UCSD-AML1 (cell line): Measurements from ENCODE around the gene TTC8.
"Not testable (repeated sequence)": the region's sequence is repeated elsewhere in the genome, so short reads cannot be mapped to it uniquely, and the experiment has no call there.

Experiments used
- DNase-seq: peaks from one replicate; lab custom pipeline; 2025; ENCODE audit not compliant: unreplicated experiment; lab: John Stamatoyannopoulos, UW

The TTC8 gene

DNA sequence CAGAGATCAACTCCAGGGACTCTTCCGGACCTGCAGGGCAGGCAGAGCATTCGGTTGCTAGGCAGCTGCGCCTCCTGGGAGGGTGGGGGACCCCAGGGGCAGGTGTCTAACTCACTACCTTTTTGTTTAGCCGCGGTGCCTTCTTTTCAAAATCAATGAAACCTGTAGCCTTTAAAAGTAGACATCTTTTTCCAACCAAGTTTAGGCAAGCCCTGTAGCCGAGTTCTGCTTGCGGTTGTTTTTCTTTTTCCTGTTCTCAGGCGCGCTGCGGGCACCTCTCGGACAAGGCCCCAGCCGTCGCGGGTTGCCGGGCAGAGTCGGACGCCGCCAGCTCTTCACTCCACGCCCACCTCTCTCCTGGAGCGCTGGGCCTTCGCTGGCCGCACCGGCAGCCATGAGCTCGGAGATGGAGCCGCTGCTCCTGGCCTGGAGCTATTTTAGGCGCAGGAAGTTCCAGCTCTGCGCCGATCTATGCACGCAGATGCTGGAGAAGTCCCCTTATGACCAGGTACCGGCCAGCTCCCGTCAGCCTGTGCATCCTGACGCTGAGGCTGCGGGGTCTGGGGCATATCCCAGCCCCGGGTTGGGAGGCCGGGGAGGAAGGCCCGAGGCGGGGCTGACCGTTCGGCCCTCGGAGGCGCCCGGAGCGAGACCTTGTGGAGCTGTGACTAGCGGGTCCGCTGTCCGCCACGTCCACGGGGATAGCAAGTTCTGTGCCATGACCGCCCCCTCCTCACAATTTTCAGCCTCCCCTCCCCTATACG is at the start of gene TTC8:
TTC8 (plus strand) TSS at position 338 of the 764 bp plus-strand sequence; CDS start at position 395, 57 bp downstream.
- peak; percentile 85 for DNase-seq

DNA sequence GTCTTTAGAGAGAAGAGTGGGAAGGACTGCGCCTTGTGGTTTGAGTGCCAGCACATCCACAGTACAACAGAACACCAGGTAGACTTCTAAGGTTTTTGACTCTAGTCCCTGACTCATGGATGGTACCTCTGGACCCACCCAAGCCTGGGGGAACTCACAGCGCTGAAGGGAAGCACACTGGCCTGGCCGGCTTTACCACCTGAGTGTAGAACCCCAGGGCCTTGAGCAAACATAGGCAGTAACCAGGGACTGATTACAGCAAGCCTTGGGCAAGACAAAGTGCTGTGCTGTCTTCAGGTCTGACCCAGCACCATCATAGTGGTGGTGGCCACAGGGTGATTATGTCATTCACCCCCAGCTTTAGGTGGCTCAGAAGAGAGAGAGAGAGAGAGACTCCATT is 48.9 kb upstream of the TTC8 start:
- no peak for DNase-seq

DNA sequence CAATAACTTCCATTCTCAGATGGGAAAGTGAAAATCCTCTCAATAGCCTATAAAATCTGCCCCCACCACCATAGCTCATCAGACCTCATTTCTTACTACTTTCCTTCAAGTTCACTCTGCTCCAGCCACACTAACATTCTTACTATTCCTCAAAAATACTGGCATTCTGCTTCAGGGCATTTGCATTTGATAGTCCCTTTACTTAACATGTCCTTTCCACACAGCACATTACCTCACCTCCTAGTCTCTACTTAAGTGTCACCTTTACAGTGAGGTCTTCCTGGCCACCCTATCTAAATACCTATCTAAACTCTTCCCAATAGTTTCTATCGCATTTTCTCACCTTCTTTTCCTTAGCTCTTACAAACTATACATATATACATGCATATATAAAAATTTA is 38.5 kb upstream of the TTC8 start:
- DNase-seq, result no peak

DNA sequence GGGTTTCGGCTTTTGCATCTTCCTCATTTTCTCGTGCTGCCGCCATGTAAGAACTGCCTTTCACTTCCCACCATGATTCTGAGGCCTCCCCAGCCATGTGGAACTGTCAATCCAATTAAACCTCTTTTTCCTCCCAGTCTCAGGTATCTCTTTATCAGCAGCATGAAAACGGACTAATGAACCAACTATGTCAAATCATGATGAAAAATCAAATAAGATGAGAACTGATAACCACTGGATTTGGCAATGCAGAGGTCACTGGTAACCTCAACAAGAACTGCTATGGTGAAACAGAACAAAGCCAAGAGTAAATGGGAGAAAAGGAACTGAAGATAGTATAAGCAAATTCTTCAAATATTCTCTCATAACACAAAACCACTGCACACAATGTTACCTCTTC is 37.7 kb upstream of the TTC8 start:
- DNase-seq, result no peak

DNA sequence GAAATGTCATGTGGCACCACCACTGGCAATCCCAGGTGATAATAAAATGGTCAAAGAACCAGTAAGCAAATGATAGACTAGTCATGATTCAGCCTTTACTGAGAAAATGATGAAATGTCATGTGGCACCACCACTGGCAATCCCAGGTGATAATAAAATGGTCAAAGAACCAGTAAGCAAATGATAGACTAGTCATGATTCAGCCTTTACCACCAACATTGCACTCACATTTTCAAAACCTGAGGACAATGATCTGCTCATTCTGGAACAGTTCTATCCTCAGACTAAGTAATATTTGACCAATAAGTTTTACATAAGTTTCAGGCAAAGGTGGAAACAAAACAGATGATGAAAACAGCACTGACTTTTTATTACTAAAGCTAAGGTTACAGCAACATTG is 34.9 kb upstream of the TTC8 start:
- DNase-seq, result not testable (repeated sequence)

DNA sequence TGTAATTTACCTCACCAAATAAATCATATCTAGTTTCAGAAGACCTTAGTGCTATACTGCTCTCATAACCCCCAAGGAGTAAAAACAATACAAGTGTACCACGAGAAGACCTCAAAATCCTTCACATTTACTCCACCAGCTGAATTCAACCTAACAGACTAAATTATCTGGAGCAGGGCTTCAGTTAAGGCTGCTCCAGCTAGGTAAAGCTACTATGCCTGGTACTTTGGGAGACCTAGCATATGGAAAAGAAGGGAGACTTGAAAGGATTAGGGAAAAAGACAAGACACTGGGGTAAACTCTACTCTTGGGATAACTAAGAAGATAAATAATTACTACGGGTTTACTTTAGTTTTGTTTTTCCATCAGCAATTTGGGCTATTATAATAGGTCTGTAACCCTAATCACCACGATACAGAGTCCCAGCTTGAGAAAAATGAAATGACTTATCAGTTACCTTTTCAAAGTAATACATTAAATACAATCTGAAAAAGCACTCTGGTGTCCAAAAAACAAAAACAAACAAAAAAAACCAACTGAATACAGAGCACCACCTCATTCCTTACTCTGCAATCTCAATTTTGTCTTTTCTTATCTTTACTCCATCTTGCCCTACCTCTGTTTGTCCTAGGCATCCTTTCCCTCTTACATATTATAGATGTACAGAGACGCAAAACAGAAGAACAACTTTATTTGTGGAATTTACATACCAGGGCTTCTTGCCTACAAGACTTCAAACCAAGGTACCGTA is 33.8 kb upstream of the TTC8 start:
- DNase-seq, result no peak

DNA sequence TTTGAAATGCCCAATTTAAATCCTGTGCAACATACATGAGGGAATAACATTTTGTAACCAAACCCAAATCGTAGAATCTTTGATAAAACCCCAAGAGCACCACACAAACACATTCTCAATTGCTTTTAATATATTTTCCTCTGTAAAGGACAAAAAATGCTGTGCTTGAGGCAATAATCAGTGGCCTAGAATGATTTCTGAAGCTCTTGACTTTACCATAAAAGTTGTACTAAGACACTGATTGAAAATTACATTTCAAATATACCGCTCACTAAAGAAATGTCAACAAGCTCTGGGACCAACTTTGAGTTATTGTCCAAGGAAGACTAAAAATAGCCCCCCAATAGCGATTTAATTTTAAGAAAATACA is 33.2 kb upstream of the TTC8 start:
- no peak for DNase-seq

DNA sequence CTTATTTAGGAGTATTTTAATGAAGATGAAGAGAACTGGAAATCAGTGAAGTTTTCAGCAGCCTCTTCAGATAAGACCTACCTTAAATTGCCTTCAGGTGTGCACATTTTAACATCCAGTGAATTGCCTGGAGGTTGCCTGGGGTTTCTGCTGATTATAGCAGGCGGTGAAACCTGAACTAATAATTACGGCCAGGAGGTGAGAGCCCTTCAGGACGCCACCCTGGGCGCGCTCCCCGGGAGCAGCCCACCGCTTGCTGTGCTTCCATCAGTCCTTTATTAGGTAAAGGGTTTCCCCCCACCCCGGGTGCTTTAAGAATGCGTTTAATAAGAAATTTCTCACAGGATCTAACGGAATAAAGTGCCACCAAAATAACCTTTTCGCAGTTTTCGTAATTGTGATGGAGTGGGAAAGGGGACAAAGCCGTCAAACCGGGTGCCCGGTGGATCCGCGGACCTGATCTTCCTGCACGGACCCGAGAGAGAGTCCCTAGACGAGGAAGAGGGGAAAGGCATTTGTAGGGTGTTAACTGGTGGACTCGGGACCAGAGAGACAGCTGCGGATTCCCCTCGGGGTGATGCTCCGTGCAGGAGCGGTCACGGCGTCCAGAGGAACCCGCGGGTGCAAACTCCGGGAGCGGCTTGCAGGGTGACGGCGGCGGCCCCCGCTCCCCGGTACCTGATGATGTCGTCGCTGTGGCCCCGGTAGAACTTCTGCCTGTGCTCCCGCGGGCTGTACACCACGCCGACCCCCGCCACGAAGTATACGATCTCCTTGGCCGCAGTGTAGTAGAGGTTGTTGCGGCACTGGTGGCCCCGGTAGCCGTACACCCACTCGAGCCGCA is 32.6 kb upstream of the TTC8 start:
- no peak for DNase-seq

DNA sequence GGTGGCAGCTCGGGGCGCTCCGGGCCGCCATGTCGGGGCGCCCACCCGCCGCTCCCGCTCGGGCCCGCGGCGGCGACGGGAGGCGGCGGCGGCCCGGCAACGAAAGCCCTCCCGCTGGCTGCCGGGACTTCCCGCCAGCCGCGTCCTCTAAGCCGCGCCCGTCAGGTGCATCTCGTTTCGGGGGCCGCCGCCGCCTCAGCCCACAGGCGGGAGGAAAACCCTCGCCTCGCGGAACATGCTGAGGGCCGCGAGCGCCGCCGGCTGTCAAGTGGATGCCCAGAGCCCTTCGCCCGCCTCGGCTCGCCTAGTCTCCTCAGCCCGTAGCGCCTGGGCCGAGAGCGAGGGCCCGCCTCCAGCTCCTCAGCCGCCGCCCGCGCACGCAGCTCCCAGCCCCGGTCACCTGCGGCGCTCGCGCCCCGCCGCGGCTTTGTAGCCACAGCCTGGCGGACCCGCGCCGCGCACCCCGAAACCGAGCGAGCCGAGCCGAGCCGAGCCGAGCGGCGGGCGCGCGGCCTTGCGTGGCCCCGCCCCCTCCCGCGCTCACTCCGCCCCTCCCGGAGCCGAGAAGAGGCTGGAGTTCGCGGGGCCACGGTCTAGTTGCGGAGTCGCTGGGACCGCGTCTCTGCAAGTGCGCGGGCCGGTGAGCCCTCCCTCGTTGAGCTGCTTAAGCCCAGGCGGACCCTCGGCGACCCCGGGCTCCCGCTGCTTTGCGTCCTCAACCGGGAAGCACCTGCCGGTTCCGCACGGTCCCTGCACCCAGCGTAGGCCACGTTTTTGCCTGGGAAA is 31.8 kb upstream of the TTC8 start, which contains the start of gene EML5:
EML5 (minus strand) TSS at position 481 of the 786 bp plus-strand sequence; CDS start at position 31, 450 bp downstream.
- DNase-seq, result peak; percentile 76

DNA sequence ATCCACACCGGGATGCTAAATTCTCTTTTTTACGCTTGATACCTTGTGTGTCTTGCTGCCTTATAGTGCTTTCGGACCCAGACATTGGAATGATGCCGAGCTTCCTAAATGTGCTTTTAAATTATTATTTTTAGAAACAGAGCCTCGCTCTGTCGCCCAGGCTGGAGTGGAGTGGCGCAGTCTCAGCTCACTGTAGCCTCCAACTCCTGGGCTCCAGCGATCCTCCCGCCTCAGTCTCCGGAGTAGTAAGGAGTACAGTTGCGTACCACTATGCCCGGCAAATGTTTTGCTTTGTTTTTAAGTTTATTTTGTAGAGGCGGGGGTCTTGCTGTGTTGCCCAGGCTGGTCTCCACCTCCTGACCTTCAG is 31.2 kb upstream of the TTC8 start:
- no peak for DNase-seq

DNA sequence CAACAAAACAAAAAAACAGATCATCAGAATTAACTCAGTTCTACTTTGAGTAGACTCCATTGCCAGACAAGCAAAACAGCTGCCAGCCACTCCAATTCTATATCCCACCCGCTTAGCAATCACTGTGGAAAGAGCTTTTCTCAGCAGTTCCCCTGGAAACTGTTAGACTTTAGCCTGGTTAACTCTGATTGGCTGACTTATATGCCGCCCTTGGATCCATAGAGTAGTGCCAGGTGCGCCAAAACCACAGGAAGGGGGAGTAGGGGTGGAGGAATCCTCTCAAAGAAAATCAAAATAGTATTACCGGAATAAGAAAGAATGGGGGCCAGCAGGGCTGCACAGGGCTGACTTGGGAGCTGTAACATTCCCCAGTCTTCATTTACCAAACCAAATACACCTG is 26.3 kb upstream of the TTC8 start:
- DNase-seq, result no peak

DNA sequence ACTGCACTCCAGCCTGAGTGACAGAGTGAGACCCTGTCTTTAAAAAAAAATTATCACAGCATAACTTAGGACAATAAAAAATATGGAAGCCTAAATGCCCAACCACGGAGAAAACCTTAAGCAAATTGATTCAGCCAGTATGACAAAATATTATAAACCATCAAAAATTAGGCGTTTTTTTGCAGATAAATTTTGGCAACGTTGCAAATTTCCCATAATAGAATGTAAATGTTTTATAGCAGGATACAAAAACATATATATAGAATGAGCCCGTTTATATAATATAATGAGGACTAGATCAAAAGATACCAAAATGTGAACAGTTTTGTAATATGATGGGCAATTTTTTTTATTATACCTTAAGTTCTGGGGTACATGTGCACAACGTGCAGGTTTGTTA is 24.9 kb upstream of the TTC8 start:
- no peak for DNase-seq

DNA sequence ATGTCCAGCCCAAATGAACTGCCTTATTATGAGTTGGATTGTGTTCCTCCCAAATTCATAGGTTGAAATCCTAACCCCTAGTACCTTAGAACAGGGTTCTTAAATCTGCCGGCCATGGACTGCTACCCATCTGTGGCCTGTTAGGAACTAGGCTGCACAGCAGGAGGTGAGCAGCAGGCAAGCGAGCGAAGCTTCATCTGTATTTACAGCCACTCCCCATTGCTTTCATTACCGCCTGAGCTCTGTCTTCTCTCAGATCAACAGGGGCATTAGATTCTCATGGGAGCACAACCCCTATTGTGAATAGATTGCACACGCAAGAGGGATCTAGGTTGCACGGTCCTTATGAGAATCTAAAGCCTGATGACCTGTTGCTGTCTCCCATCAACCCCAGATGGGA is 21.9 kb upstream of the TTC8 start:
- no peak for DNase-seq

DNA sequence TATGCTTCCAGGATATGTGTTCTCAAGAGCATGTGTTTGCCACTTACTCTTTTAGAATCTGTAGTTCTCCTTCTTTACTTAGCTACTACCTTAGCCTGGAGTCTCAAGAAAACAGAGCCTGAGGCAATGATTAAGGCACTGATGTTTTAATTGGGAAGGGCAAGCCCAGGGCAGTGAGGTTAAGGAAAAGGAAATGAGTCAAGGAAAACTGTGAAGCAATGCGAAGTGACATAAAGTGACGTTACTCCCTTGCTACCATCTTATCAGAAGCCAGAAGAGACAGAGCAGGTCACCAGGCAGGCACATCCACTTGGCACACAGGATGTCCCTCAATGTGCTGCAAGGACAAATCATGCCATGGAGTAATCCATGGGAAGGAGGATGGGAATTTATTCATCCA is 20.4 kb upstream of the TTC8 start:
- DNase-seq, result no peak

DNA sequence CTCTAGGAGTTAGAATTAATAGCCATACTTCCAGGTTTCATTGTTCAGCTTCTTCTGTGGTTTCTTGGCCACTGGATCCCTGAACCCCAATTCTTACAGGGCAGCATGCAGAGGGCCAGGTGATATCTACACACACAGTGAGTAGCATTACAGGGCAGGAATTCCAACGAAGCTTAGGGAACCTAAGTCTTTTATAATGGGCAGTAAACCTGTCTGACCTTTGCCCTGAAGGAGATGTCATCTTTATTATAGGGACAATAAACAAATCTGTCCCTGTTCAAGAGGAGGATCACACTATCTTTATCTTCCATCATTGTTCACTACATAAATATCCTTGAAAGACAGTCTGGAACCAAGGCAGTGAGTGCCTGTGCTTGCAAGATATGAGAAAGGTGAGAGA is 20.0 kb upstream of the TTC8 start:
- DNase-seq, result no peak

DNA sequence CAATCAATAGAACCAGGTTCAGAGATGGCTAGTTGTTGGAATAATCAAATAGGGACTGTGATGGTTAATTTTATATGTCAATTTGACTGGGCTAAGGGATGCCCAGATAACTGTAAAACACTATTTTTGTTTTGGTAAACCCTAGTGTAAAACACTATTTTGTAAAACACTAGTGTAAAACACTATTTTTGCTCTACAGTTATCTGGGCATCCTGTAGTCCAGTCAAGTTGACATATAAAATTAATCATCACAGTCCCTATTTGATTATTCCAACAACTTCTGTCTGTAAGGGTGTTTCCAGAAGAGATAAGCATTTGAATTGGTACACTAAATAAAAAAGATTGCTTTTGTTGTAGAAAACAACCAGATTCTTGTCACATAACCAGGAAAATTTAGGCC is 16.1 kb upstream of the TTC8 start:
- DNase-seq, result no peak

DNA sequence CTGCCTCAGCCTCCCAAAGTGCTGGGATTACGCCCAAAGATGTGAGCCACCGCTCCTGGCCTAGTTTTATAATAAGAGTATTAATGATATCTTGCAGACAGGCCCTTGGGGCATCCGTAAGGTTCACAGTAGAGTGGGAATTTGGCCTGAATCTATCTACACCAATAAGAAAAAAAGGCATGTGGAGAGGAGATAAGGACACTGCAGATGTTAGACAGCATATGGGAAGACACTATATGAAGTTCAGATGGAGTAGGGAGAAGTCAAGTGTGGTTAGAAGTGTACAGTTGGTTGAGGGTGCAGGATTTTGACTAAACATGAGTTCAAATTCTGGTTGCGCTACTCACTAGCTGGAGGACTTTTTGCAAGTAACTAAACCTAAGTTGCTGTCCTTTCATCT is 8.5 kb upstream of the TTC8 start:
- no peak for DNase-seq

DNA sequence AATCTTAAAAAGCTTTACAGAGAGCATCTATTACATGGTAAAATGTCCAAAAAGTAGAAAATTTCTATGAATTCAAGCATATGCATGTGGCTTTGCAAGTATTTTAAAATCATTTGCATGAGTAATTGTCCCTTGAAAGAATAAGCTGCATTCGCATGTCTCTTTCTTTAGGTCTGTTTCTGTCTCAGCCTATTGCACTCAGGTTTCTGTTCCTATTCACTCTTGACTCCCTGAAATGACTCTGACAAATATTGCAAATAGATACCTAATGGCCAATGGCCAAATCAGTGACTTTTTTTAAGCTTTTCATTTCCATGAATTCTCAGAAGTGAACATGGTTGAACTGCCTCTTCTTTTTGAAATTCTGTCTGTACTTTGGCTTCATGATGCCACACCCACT is 6.4 kb upstream of the TTC8 start:
- DNase-seq, result no peak

DNA sequence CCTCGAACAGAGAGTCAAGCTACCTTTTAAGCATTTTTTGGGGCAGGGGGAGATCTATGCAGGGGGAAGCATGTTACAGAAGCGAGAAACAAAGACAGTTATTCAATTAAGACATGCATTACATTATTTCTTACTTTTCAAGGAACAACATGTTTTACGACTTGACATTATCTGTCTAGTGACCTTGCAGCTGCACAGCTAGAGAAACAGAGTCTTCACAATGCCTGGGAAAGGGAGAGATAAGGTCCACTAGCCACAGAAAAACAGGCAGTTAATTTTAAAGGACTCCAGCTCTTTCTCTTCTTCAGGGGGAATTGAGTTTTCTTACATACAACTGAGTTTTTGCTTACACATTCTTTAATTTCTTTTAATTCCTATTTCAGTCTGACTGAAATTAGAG is 4.8 kb upstream of the TTC8 start:
- DNase-seq, result not testable (repeated sequence)

DNA sequence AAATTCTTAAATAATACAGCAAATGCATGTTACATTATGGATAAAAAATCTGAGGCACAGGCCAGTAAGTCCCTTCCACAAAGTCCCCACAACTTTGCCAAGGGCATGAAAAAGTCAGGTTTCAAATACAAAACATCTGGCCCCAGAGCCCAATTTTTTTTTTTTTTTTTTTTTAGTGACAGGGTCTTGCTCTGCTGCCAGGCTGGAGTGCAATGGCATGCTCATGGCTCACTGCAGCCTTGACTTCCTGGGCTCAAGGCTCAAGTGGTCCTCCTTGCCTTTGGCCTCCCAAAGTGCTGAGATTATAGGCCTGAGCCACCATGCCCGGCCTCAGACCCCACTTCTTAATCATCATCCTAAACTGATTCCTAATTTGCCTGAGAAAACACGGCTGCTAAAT is 3.1 kb upstream of the TTC8 start:
- no peak for DNase-seq

DNA sequence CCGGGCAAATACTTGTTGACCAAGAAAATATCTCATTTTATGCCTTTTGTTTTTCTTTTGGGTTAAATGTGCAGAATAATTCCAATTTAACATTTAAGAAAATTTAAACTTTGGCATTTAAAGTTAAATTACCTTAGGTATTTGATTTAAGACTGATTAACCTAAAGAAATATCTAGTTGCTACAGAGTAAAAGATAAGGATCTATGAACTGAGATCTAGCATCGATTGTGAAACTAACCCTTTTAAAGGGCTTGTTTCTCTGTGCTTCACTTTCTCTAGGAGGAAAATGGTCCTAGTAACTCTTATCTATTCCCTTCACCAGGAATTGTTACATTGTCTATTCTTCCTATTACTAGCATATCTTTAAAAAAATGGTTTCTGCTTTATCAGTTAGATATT is 2.6 kb upstream of the TTC8 start:
- no peak for DNase-seq
